ENCODE data around the gene FAT2. TPM values are rescaled to one million over a fixed set of nuclear protein-coding genes. Genes with fewer than 3 reads are reported as not detected.
A peak's percentile ranks its signal among the peaks of the same experiment; 100 is the strongest.

The FAT2 gene
- polyA plus RNA-seq, 3 donors = not detected

GRCh38 chr5:151592855-151593408, 1.8 kb upstream of the FAT2 start:
- Mint-ChIP-seq H3K27ac (no peak overlapping the region), H3K27me3 (ENCODE audit: low read depth in 3 of 3) (peaks cover 4 to 7% (median 5%) of the 10 kb centered on the region in 3 donors), H3K9me3 (no peaks in the 10 kb centered on the region), H3K4me1 (peaks cover 12% of the 10 kb centered on the region), H3K36me3 (no peaks in the 10 kb centered on the region), H3K4me3 (no peak overlapping the region)
- Histone ChIP-seq H3K4me2 (replicated peaks; ENCODE audit: extremely low read depth, low read length, poor library complexity, severe bottlenecking) (no peak overlapping the region), H3K9ac (ENCODE audit: insufficient read depth, low read length, poor library complexity, severe bottlenecking) (no peak overlapping the region), H3K36me3 (replicated peaks in 1 of 2; ENCODE audit: control insufficient read depth in 1 of 2, insufficient read depth in 2 of 2, low read length in 2 of 2) (no peaks in the 10 kb centered on the region), H3K4me1 (ENCODE audit: control insufficient read depth in 1 of 2, insufficient read depth in 2 of 2, low read length in 2 of 2) (no peaks in the 10 kb centered on the region), H2AFZ (ENCODE audit: insufficient read depth, low read depth, low read length, poor library complexity, severe bottlenecking) (no peak overlapping the region), H3K4me3 (replicated peaks in 1 of 3; ENCODE audit: low read depth in 2 of 3, low read length in 3 of 3) (no peak overlapping the region), H3K27ac (ENCODE audit: low read depth in 1 of 2, low read length in 2 of 2) (no peak overlapping the region), H3K9me3 (replicated peaks in 1 of 2; ENCODE audit: control insufficient read depth in 1 of 2, insufficient read depth in 1 of 2, low read length in 2 of 2) (no peaks in the 10 kb centered on the region), H3K79me2 (ENCODE audit: insufficient read depth, low read length) (no peaks in the 10 kb centered on the region), H3K27me3 (ENCODE audit: control insufficient read depth in 2 of 2, insufficient read depth in 2 of 2, low read length in 2 of 2) (no peaks in the 10 kb centered on the region), H4K20me1 (ENCODE audit: insufficient read depth, low read length) (no peaks in the 10 kb centered on the region)
- TF ChIP-seq CTCF (IDR thresholded peaks at IDR 0.05) = no peak
- intact Hi-C loops (cut with micrococcal nuclease) = no loop called here
- DNase-seq = no peak
- 94% methylated on average over 9 of the region's 10 CpGs for WGBS (ENCODE audit: insufficient coverage)

GRCh38 chr5:151589878-151590570, 1.1 kb downstream of the FAT2 start:
- Histone ChIP-seq H3K9me3 (replicated peaks in 1 of 2; ENCODE audit: control insufficient read depth in 1 of 2, insufficient read depth in 1 of 2, low read length in 2 of 2) (no peaks in the 10 kb centered on the region), H2AFZ (ENCODE audit: insufficient read depth, low read depth, low read length, poor library complexity, severe bottlenecking) (no peak overlapping the region), H3K4me3 (replicated peaks in 1 of 3; ENCODE audit: low read depth in 2 of 3, low read length in 3 of 3) (no peak overlapping the region), H3K27me3 (ENCODE audit: control insufficient read depth in 2 of 2, insufficient read depth in 2 of 2, low read length in 2 of 2) (no peaks in the 10 kb centered on the region), H3K79me2 (ENCODE audit: insufficient read depth, low read length) (no peaks in the 10 kb centered on the region), H4K20me1 (ENCODE audit: insufficient read depth, low read length) (no peaks in the 10 kb centered on the region), H3K4me1 (ENCODE audit: control insufficient read depth in 1 of 2, insufficient read depth in 2 of 2, low read length in 2 of 2) (no peaks in the 10 kb centered on the region), H3K9ac (ENCODE audit: insufficient read depth, low read length, poor library complexity, severe bottlenecking) (no peak overlapping the region), H3K27ac (ENCODE audit: low read depth in 1 of 2, low read length in 2 of 2) (no peak overlapping the region), H3K4me2 (replicated peaks; ENCODE audit: extremely low read depth, low read length, poor library complexity, severe bottlenecking) (no peak overlapping the region), H3K36me3 (replicated peaks in 1 of 2; ENCODE audit: control insufficient read depth in 1 of 2, insufficient read depth in 2 of 2, low read length in 2 of 2) (no peaks in the 10 kb centered on the region)
- DNase-seq = peak in 1 of 3 donors; percentile 25
- H3K27ac Mint-ChIP-seq = no peak overlapping the region
- no peak overlapping the region for H3K4me3 Mint-ChIP-seq
- 76% methylated on average over 6 of the region's 6 CpGs for WGBS (ENCODE audit: insufficient coverage)
- no peak for TF ChIP-seq CTCF (IDR thresholded peaks at IDR 0.05)
- H3K36me3 Mint-ChIP-seq = no peaks in the 10 kb centered on the region
- peaks cover 3 to 5% (median 4%) of the 10 kb centered on the region in 3 donors for H3K27me3 Mint-ChIP-seq (ENCODE audit: low read depth in 3 of 3)
- peaks cover 8% of the 10 kb centered on the region for H3K4me1 Mint-ChIP-seq
- intact Hi-C loops (cut with micrococcal nuclease) = no loop called here
- H3K9me3 Mint-ChIP-seq = no peaks in the 10 kb centered on the region
